GM18870 (cell line): ENCODE measurements around the gene PTPRT.

Experiments
- ATAC-seq: cut with Tn5 transposase; IDR thresholded peaks from one replicate; pipeline ENCODE4 v1.9.1; 2021; ENCODE audit warnings: moderate library complexity; ENCODE audit not compliant: unreplicated experiment

PTPRT gene

GRCh38 chr20:42346189-42347170 is 843.2 kb downstream of the PTPRT start:
- ATAC-seq = no peak

GRCh38 chr20:42341654-42342053 is 848.1 kb downstream of the PTPRT start:
- no peak for ATAC-seq

- ATAC-seq = no peak
These were observed 849.3 kb downstream of the PTPRT start for GRCh38 chr20:42340368-42340767.

GRCh38 chr20:42338294-42339201 is 851.2 kb downstream of the PTPRT start:
- ATAC-seq = no peak

GRCh38 chr20:42336576-42336975 is 853.1 kb downstream of the PTPRT start:
- ATAC-seq = no peak

- ATAC-seq = no peak
These were observed 870.3 kb downstream of the PTPRT start for GRCh38 chr20:42319252-42320013.

GRCh38 chr20:42313704-42314103 is 876.0 kb downstream of the PTPRT start:
- no peak for ATAC-seq

GRCh38 chr20:42309050-42309449 is 880.7 kb downstream of the PTPRT start:
- no peak for ATAC-seq

GRCh38 chr20:42308171-42308570 is 881.5 kb downstream of the PTPRT start:
- ATAC-seq = no peak

GRCh38 chr20:42295592-42295991 is 894.1 kb downstream of the PTPRT start:
- no peak for ATAC-seq

- no peak for ATAC-seq
These were observed 894.7 kb downstream of the PTPRT start for GRCh38 chr20:42294976-42295375.

- no peak for ATAC-seq
These were observed 907.9 kb downstream of the PTPRT start for GRCh38 chr20:42281801-42282200.

GRCh38 chr20:42276718-42277602 is 912.7 kb downstream of the PTPRT start:
- ATAC-seq = no peak

- ATAC-seq = no peak
These were observed 914.7 kb downstream of the PTPRT start for GRCh38 chr20:42274986-42275385.

- no peak for ATAC-seq
These were observed 917.2 kb downstream of the PTPRT start for GRCh38 chr20:42272516-42272915.

GRCh38 chr20:42270539-42270938 is 919.2 kb downstream of the PTPRT start:
- ATAC-seq = no peak

GRCh38 chr20:42267793-42268384 is 921.8 kb downstream of the PTPRT start:
- no peak for ATAC-seq

GRCh38 chr20:42261766-42262270 is 927.9 kb downstream of the PTPRT start:
- ATAC-seq = no peak

- ATAC-seq = no peak
These were observed 929.5 kb downstream of the PTPRT start for GRCh38 chr20:42260184-42260583.
